ENCODE data around the gene DCLK1.

The DCLK1 gene

GRCh38 chr13:35894636-35895035, 236.5 kb downstream of the DCLK1 start:
- H3K23ac ChIP-seq (ENCODE audit: low read length): no peak overlapping the region
- H3K4ac ChIP-seq (ENCODE audit: low read depth, low read length): no peak overlapping the region
- no peak overlapping the region for H2BK5ac ChIP-seq (ENCODE audit: low read length)
- H2BK120ac ChIP-seq (ENCODE audit: low read depth, low read length): no peak overlapping the region
- H3K18ac ChIP-seq (ENCODE audit: low read length): no peak overlapping the region
- H4K5ac ChIP-seq (ENCODE audit: low read length): no peak overlapping the region
- H3K27me3 ChIP-seq (ENCODE audit: insufficient read depth, low read length, poor library complexity): no peaks in the 10 kb centered on the region
- WGBS (ENCODE audit: extremely low coverage, insufficient coverage, low lambda C conversion rate): no CpG with 5 or more reads among the region's 3 CpGs
- no peak for DNase-seq
- no peak overlapping the region for H3K27ac ChIP-seq (ENCODE audit: low read depth, low read length)
- H3K4me3 ChIP-seq (ENCODE audit: low read length): no peak overlapping the region
- H3K79me1 ChIP-seq (ENCODE audit: low read length): no peaks in the 10 kb centered on the region
- H2AK5ac ChIP-seq (ENCODE audit: low read length): no peak overlapping the region
- H4K8ac ChIP-seq (ENCODE audit: low read depth, low read length): no peak overlapping the region
- H3K56ac ChIP-seq (ENCODE audit: low read length): no peak overlapping the region
- H3K4me2 ChIP-seq (ENCODE audit: low read length): no peak overlapping the region
- H3K36me3 ChIP-seq (ENCODE audit: control insufficient read depth, insufficient read depth, low read length): no peaks in the 10 kb centered on the region
- no peaks in the 10 kb centered on the region for H3K79me2 ChIP-seq (ENCODE audit: control insufficient read depth, insufficient read depth, low read length)
- no peak overlapping the region for H3K9ac ChIP-seq (ENCODE audit: low read length)
- H3K4me1 ChIP-seq (ENCODE audit: control insufficient read depth, low read depth, low read length): no peaks in the 10 kb centered on the region
- H2BK15ac ChIP-seq (replicated peaks; ENCODE audit: low read depth): no peak overlapping the region

DNA sequence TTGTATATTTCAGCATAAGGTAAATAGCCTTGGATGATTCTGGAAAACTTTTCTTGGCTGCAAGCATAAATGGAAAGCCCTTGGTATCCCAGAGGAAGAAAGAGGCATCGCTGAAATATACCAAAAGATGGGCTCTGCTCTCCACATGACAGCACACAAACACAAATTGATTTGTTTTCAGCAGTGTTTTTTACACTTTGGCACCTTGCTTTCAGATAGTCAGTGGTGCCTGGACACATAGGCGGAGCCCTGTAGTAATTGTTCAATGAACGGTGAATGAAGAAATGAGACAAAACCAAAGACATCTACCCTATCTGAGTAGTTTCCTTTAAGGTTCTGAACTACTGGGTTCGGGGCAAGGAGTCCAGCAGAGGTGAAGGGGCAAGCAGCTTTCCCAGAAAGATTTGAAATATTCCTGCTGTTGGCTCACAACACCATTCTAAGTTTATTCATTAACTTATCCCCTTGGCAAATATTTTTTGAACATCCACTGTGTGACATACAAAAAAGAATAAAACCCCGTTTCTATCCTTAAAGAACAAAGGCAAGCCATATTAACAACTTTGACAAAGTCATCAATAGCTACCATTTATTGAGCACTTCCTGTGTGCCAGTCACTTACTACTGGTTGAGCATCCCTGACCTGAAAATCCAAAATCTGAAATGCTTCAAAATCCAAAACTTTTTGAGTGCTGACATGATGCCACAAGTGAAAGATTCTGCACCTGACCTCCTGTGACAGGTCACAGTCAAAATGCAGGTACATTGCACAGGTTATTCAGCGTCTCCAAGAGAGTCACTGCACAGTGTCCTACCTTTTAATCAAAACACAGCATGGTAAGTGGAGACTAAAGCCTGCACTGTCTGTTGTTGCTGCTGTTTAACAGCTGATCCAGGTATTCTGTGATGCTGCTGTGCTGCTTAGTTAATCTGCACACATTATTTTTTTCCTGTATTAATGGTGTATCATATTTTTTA, 238.1 kb downstream of the DCLK1 start:
- Histone ChIP-seq H3K36me3 (ENCODE audit: control insufficient read depth, insufficient read depth, low read length) (no peaks in the 10 kb centered on the region), H2BK120ac (ENCODE audit: low read depth, low read length) (no peak overlapping the region), H2BK5ac (ENCODE audit: low read length) (no peak overlapping the region), H3K27me3 (ENCODE audit: insufficient read depth, low read length, poor library complexity) (no peaks in the 10 kb centered on the region), H4K8ac (ENCODE audit: low read depth, low read length) (no peak overlapping the region), H3K79me2 (ENCODE audit: control insufficient read depth, insufficient read depth, low read length) (no peaks in the 10 kb centered on the region), H3K4me3 (ENCODE audit: low read length) (no peak overlapping the region), H3K9ac (ENCODE audit: low read length) (no peak overlapping the region), H4K5ac (ENCODE audit: low read length) (no peak overlapping the region), H3K79me1 (ENCODE audit: low read length) (no peaks in the 10 kb centered on the region), H3K23ac (ENCODE audit: low read length) (no peak overlapping the region), H3K18ac (ENCODE audit: low read length) (no peak overlapping the region), H2BK15ac (replicated peaks; ENCODE audit: low read depth) (no peak overlapping the region), H3K56ac (ENCODE audit: low read length) (no peak overlapping the region), H2AK5ac (ENCODE audit: low read length) (no peak overlapping the region), H3K4me2 (ENCODE audit: low read length) (no peak overlapping the region), H3K4ac (ENCODE audit: low read depth, low read length) (no peak overlapping the region), H3K27ac (ENCODE audit: low read depth, low read length) (no peak overlapping the region), H3K4me1 (ENCODE audit: control insufficient read depth, low read depth, low read length) (no peaks in the 10 kb centered on the region)
- DNase-seq: no peak
- no CpG with 5 or more reads among the region's 6 CpGs for WGBS (ENCODE audit: extremely low coverage, insufficient coverage, low lambda C conversion rate)

GRCh38 chr13:35891507-35892441, 239.4 kb downstream of the DCLK1 start:
- Histone ChIP-seq H3K4ac (ENCODE audit: low read depth, low read length) (no peak overlapping the region), H2BK15ac (replicated peaks; ENCODE audit: low read depth) (no peak overlapping the region)

GRCh38 chr13:35889560-35889959, 241.6 kb downstream of the DCLK1 start:
- no peak overlapping the region for H2AK5ac ChIP-seq (ENCODE audit: low read length)
- no peak overlapping the region for H2BK120ac ChIP-seq (ENCODE audit: low read depth, low read length)
- H4K8ac ChIP-seq (ENCODE audit: low read depth, low read length): no peak overlapping the region
- no peak overlapping the region for H2BK5ac ChIP-seq (ENCODE audit: low read length)
- no CpG with 5 or more reads among the region's 2 CpGs for WGBS (ENCODE audit: extremely low coverage, insufficient coverage, low lambda C conversion rate)
- H3K79me2 ChIP-seq (ENCODE audit: control insufficient read depth, insufficient read depth, low read length): no peaks in the 10 kb centered on the region
- no peak overlapping the region for H3K4me3 ChIP-seq (ENCODE audit: low read length)
- H3K4me1 ChIP-seq (ENCODE audit: control insufficient read depth, low read depth, low read length): no peaks in the 10 kb centered on the region
- H4K5ac ChIP-seq (ENCODE audit: low read length): no peak overlapping the region
- H3K27ac ChIP-seq (ENCODE audit: low read depth, low read length): no peak overlapping the region
- H3K23ac ChIP-seq (ENCODE audit: low read length): no peak overlapping the region
- H3K79me1 ChIP-seq (ENCODE audit: low read length): no peaks in the 10 kb centered on the region
- no peak overlapping the region for H3K4me2 ChIP-seq (ENCODE audit: low read length)
- no peak overlapping the region for H2BK15ac ChIP-seq (replicated peaks; ENCODE audit: low read depth)
- H3K18ac ChIP-seq (ENCODE audit: low read length): no peak overlapping the region
- no peak for DNase-seq
- H3K56ac ChIP-seq (ENCODE audit: low read length): no peak overlapping the region
- H3K27me3 ChIP-seq (ENCODE audit: insufficient read depth, low read length, poor library complexity): no peaks in the 10 kb centered on the region
- H3K4ac ChIP-seq (ENCODE audit: low read depth, low read length): no peak overlapping the region
- no peaks in the 10 kb centered on the region for H3K36me3 ChIP-seq (ENCODE audit: control insufficient read depth, insufficient read depth, low read length)
- H3K9ac ChIP-seq (ENCODE audit: low read length): no peak overlapping the region

More at GRCh38 chr13:35891507-35892441, 239.4 kb downstream of the DCLK1 start:
- H3K79me2 ChIP-seq (ENCODE audit: control insufficient read depth, insufficient read depth, low read length): no peaks in the 10 kb centered on the region
- no peaks in the 10 kb centered on the region for H3K36me3 ChIP-seq (ENCODE audit: control insufficient read depth, insufficient read depth, low read length)
- no peak for DNase-seq
- H3K56ac ChIP-seq (ENCODE audit: low read length): no peak overlapping the region
- no peaks in the 10 kb centered on the region for H3K4me1 ChIP-seq (ENCODE audit: control insufficient read depth, low read depth, low read length)
- no peak overlapping the region for H3K27ac ChIP-seq (ENCODE audit: low read depth, low read length)
- H3K18ac ChIP-seq (ENCODE audit: low read length): no peak overlapping the region
- no peak overlapping the region for H4K5ac ChIP-seq (ENCODE audit: low read length)
- WGBS (ENCODE audit: extremely low coverage, insufficient coverage, low lambda C conversion rate): no CpG with 5 or more reads among the region's 12 CpGs
- no peak overlapping the region for H2AK5ac ChIP-seq (ENCODE audit: low read length)
- H3K23ac ChIP-seq (ENCODE audit: low read length): no peak overlapping the region
- no peak overlapping the region for H3K9ac ChIP-seq (ENCODE audit: low read length)
- H3K79me1 ChIP-seq (ENCODE audit: low read length): no peaks in the 10 kb centered on the region
- no peak overlapping the region for H3K4me3 ChIP-seq (ENCODE audit: low read length)
- no peak overlapping the region for H3K4me2 ChIP-seq (ENCODE audit: low read length)
- H3K27me3 ChIP-seq (ENCODE audit: insufficient read depth, low read length, poor library complexity): no peaks in the 10 kb centered on the region
- H2BK5ac ChIP-seq (ENCODE audit: low read length): no peak overlapping the region
- H2BK120ac ChIP-seq (ENCODE audit: low read depth, low read length): no peak overlapping the region
- H4K8ac ChIP-seq (ENCODE audit: low read depth, low read length): no peak overlapping the region

DNA sequence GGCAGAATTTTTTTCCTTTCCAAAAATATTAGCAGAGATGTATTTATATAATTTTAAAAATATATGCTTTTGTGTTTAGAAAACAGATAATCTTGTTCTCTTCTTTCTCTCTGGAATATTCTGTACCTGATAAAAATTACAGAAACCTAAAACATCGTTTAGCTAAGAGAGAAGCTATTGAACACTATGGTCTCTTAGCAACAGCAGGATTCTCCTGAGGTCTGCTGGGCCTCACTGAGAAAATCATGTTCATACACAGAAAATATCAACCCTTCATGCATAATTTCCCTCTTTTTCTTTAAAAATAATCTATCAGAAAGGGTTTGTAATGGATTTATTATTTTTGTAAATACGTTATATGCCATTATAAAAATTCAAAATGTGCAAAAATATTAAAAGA, 242.2 kb downstream of the DCLK1 start:
- Histone ChIP-seq H3K9ac (ENCODE audit: low read length) (no peak overlapping the region), H3K23ac (ENCODE audit: low read length) (no peak overlapping the region), H3K4ac (ENCODE audit: low read depth, low read length) (no peak overlapping the region), H3K27me3 (ENCODE audit: insufficient read depth, low read length, poor library complexity) (no peaks in the 10 kb centered on the region), H4K8ac (ENCODE audit: low read depth, low read length) (no peak overlapping the region), H3K18ac (ENCODE audit: low read length) (no peak overlapping the region), H3K4me2 (ENCODE audit: low read length) (no peak overlapping the region), H2AK5ac (ENCODE audit: low read length) (no peak overlapping the region), H3K79me2 (ENCODE audit: control insufficient read depth, insufficient read depth, low read length) (no peaks in the 10 kb centered on the region), H3K27ac (ENCODE audit: low read depth, low read length) (no peak overlapping the region), H4K5ac (ENCODE audit: low read length) (no peak overlapping the region), H3K4me1 (ENCODE audit: control insufficient read depth, low read depth, low read length) (no peaks in the 10 kb centered on the region), H2BK15ac (replicated peaks; ENCODE audit: low read depth) (no peak overlapping the region), H3K4me3 (ENCODE audit: low read length) (no peak overlapping the region), H3K56ac (ENCODE audit: low read length) (no peak overlapping the region), H3K79me1 (ENCODE audit: low read length) (no peaks in the 10 kb centered on the region), H3K36me3 (ENCODE audit: control insufficient read depth, insufficient read depth, low read length) (no peaks in the 10 kb centered on the region), H2BK120ac (ENCODE audit: low read depth, low read length) (no peak overlapping the region), H2BK5ac (ENCODE audit: low read length) (no peak overlapping the region)
- WGBS (ENCODE audit: extremely low coverage, insufficient coverage, low lambda C conversion rate): 100% methylated on average over 1 of the region's 2 CpGs
- no peak for DNase-seq

Data from mesendoderm (in vitro differentiated cells).